ENCODE data around the gene GATAD2A. TPM values are rescaled to one million over a fixed set of nuclear protein-coding genes. Genes with fewer than 3 reads are reported as not detected.
A peak's percentile ranks its signal among the peaks of the same experiment; 100 is the strongest.

The GATAD2A gene
- total RNA-seq, 1 donor from 2014 or later, result 150 TPM

DNA sequence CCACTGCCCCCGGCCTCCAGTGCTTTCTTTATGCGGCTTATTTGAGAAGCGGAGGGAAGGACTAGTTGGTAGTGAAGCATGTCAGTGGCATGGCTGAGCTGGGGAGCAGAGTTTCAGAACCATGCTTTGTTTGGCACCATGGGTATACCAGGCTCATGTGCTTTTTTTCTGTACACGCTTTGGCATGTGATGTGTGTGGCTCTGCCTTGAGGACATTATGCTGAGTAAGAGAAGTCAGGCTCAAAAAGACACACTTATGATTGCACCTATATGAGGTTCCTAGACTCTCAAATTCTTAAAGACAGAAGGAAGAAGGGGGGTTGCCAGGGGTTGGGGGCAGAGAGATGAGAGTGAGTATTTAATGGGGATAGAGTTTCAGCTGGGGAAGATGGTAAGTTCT is 21.3 kb downstream of the GATAD2A start:
- TF ChIP-seq, protein P1, sequence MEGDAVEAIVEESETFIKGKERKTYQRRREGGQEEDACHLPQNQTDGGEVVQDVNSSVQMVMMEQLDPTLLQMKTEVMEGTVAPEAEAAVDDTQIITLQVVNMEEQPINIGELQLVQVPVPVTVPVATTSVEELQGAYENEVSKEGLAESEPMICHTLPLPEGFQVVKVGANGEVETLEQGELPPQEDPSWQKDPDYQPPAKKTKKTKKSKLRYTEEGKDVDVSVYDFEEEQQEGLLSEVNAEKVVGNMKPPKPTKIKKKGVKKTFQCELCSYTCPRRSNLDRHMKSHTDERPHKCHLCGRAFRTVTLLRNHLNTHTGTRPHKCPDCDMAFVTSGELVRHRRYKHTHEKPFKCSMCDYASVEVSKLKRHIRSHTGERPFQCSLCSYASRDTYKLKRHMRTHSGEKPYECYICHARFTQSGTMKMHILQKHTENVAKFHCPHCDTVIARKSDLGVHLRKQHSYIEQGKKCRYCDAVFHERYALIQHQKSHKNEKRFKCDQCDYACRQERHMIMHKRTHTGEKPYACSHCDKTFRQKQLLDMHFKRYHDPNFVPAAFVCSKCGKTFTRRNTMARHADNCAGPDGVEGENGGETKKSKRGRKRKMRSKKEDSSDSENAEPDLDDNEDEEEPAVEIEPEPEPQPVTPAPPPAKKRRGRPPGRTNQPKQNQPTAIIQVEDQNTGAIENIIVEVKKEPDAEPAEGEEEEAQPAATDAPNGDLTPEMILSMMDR (conservative IDR thresholded peaks at IDR 0.05), result no peak
- H3K27ac Mint-ChIP-seq (ENCODE audit: unreplicated experiment), result peak overlapping the region; percentile 63

DNA sequence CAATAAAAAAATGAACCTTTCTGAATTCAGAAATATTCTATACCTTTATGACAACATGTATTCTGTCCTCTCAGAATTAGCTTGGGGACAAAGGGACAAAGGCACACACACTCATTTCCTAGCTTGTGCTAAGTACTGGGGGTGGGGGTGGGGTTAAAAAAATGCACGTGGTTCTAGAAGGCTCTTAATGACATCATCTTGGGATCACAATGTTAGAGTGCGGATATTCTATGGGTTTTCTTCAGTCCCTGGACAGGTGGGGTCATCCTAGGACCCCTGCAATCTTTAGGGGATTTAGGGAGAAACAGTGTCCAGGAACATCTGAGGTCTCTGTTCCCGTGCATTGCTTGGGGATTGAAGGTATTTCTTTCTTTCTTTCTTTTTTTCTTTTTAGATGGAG is 21.8 kb downstream of the GATAD2A start:
- Mint-ChIP-seq H3K4me3 (no peak overlapping the region), H3K9me3 (no peaks in the 10 kb centered on the region), H3K27me3 (ENCODE audit: low read depth) (no peaks in the 10 kb centered on the region), H3K36me3 (ENCODE audit: low read depth) (peaks cover 2% of the 10 kb centered on the region), H3K4me1 (peaks cover 23% of the 10 kb centered on the region), H3K27ac (ENCODE audit: unreplicated experiment) (peak overlapping the region; percentile 72)
- TF ChIP-seq, protein P1 (conservative IDR thresholded peaks at IDR 0.05), result no peak
- DNase-seq (ENCODE audit: low read depth, low spot score), result no peak

More for the DNA sequence above, 21.3 kb downstream of the GATAD2A start:
- H3K36me3 Mint-ChIP-seq (ENCODE audit: low read depth), result peaks cover 2% of the 10 kb centered on the region
- H3K9me3 Mint-ChIP-seq, result no peaks in the 10 kb centered on the region
- H3K4me1 Mint-ChIP-seq, result peaks cover 23% of the 10 kb centered on the region
- H3K27me3 Mint-ChIP-seq (ENCODE audit: low read depth), result no peaks in the 10 kb centered on the region
- no peak overlapping the region for H3K4me3 Mint-ChIP-seq
- no peak for DNase-seq (ENCODE audit: low read depth, low spot score)

DNA sequence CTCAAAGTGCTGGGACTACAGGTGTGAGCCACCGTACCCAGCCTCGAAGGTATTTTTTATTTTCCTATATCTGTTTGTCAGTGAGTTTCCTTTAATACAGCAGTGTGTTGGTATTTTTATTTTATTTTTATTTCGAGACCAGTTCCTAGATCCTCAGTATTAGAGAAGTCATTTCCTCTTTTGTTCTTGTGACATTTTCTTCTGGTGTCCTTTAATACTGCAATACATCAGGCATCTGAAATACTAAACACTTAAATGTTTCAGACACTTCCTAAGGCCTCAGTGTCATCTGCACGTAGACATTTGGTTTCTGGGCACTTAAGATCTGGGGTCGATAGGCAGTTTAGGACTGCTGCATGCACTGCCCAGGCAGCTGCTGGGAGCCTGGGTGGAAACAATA is 22.5 kb downstream of the GATAD2A start:
- Mint-ChIP-seq H3K9me3 (no peaks in the 10 kb centered on the region), H3K4me1 (peaks cover 28% of the 10 kb centered on the region), H3K27me3 (ENCODE audit: low read depth) (no peaks in the 10 kb centered on the region), H3K4me3 (no peak overlapping the region), H3K27ac (ENCODE audit: unreplicated experiment) (peak overlapping the region; percentile 93), H3K36me3 (ENCODE audit: low read depth) (peaks cover 2% of the 10 kb centered on the region)
- TF ChIP-seq, protein P1 (conservative IDR thresholded peaks at IDR 0.05), result no peak
- no peak for DNase-seq (ENCODE audit: low read depth, low spot score)

DNA sequence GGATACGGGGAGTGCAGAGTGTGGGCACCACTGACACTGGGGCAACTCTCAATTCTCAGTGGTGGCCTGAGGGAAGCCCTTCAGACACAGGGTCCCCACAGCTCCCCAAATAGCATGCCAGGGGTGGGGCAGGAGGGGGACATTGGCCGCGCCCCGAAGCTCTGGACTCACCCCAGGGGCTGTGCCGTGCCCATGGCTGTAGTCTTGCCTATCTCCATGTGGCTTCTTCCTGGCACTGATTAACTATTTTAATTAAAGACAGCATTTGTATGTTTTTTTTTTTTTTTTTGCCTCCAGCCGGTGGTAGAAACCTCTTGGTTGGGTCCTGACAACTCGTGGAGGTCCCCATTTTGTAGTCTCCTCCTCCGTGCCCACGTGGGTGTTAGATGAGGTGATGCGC is 23.3 kb downstream of the GATAD2A start:
- Mint-ChIP-seq H3K27ac (ENCODE audit: unreplicated experiment) (no peak overlapping the region), H3K27me3 (ENCODE audit: low read depth) (no peaks in the 10 kb centered on the region), H3K9me3 (no peaks in the 10 kb centered on the region), H3K4me3 (no peak overlapping the region), H3K4me1 (peaks cover 28% of the 10 kb centered on the region), H3K36me3 (ENCODE audit: low read depth) (peaks cover 2% of the 10 kb centered on the region)
- DNase-seq (ENCODE audit: low read depth, low spot score), result no peak
- TF ChIP-seq, protein P1 (conservative IDR thresholded peaks at IDR 0.05), result no peak

DNA sequence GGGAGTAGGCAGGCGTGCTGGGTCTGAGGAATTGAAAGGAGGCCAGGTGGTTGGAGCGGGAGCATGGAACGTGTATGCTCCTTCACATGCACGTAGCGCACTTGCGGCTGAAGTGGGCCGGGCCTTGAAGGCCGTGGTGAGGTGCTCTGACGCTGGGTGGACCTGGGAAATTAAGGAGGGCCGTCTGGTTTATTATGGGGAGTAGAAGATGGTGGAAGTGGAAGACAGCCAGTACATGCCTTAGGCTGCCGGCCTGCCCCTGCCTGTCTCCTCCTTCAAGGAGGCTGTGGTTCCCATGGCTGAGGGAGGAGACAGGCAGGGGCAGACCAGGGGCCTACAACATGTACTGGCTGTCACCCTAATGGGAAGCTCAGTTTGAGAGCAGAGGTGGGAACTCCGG is 23.9 kb downstream of the GATAD2A start:
- no peaks in the 10 kb centered on the region for H3K9me3 Mint-ChIP-seq
- H3K4me3 Mint-ChIP-seq, result no peak overlapping the region
- TF ChIP-seq, protein P1 (conservative IDR thresholded peaks at IDR 0.05), result no peak
- DNase-seq (ENCODE audit: low read depth, low spot score), result no peak
- H3K4me1 Mint-ChIP-seq, result peaks cover 33% of the 10 kb centered on the region
- peaks cover 2% of the 10 kb centered on the region for H3K36me3 Mint-ChIP-seq (ENCODE audit: low read depth)
- no peaks in the 10 kb centered on the region for H3K27me3 Mint-ChIP-seq (ENCODE audit: low read depth)
- no peak overlapping the region for H3K27ac Mint-ChIP-seq (ENCODE audit: unreplicated experiment)

DNA sequence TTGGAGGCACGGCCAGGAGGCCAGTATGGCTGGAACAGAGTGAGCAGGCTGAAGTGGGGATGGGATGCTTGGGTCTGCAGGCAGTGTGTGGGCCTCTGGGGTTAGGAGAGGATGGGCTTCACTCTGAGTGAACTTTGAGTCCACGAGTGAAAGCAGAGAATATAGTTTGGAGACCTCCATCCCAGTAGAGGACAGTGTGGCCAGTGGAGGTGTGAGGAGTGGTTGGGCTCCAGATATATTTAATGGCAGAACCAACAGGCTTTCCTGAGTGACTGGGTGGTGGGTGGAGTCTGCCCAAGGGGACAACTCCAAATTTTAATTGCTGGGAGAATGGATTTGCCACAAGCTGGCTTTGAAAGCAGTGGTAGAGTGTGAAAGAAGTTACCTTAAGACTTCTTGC is 27.3 kb downstream of the GATAD2A start:
- Mint-ChIP-seq H3K4me1 (peaks cover 49% of the 10 kb centered on the region), H3K9me3 (no peaks in the 10 kb centered on the region), H3K4me3 (peak overlapping the region; percentile 3), H3K36me3 (ENCODE audit: low read depth) (no peaks in the 10 kb centered on the region), H3K27ac (ENCODE audit: unreplicated experiment) (peak overlapping the region; percentile 81), H3K27me3 (ENCODE audit: low read depth) (no peaks in the 10 kb centered on the region)
- DNase-seq (ENCODE audit: low read depth, low spot score), result no peak
- TF ChIP-seq, protein P1 (conservative IDR thresholded peaks at IDR 0.05), result no peak

Data from neural crest cell (in vitro differentiated cells).